PC-9 (cell line): ENCODE measurements around the gene METTL6. TPM values are rescaled to one million over a fixed set of nuclear protein-coding genes. Genes with fewer than 3 reads are reported as not detected.

ENCODE experiments used
- BruUV-seq: library from RNA; stranded (reverse); fragments of 400-500 nt; replicated peaks from 2 replicates; lab custom pipeline; 2021; lab: Mats Ljungman, UMichigan
- CTCF ChIA-PET: fragments of 300-600 bp; sonication (Branson Sonifier 250); formaldehyde crosslinking; loops from one replicate; lab custom pipeline; 2022; ENCODE audit warnings: antibody characterized with exemption; lab: Charles Lee
- POLR2A ChIA-PET: fragments of 300-600 bp; sonication (Branson Sonifier 250); formaldehyde crosslinking; loops from one replicate; lab custom pipeline; 2022; ENCODE audit warnings: antibody characterized with exemption; ENCODE audit not compliant: unreplicated experiment; lab: Charles Lee
- DNase-seq, 2 experiments: peaks; one replicate each; pipeline versions ENCODE4 v3.0.0 to v3.0.0-alpha.2; 2015 to 2022; ENCODE audit warnings: mixed read lengths in 1 of 2
- H2AFZ ChIP-seq: fragments of 200-600 bp; sonication (generic); 2 replicates; pipeline ENCODE4 v1.8.1; 2017; ENCODE audit warnings: antibody characterized with exemption
- H3F3A ChIP-seq: fragments of 200-600 bp; sonication (generic); 2 replicates; pipeline ENCODE4 v1.8.1; 2017; ENCODE audit warnings: antibody characterized with exemption, mild to moderate bottlenecking, low read depth; ENCODE audit not compliant: insufficient read depth
- H3K27ac ChIP-seq: fragments of 200-600 bp; sonication (generic); 2 replicates; pipeline ENCODE4 v1.6.1; 2016; ENCODE audit warnings: mixed run types
- H3K27me3 ChIP-seq: fragments of 200-600 bp; sonication (generic); 2 replicates; pipeline ENCODE4 v1.6.1; 2016; ENCODE audit warnings: low read depth, mixed run types; ENCODE audit not compliant: insufficient read depth
- H3K36me3 ChIP-seq: fragments of 200-600 bp; sonication (generic); 2 replicates; pipeline ENCODE4 v1.6.1; 2016; ENCODE audit warnings: low read depth, mixed run types
- H3K4me1 ChIP-seq: fragments of 200-600 bp; sonication (generic); replicated peaks from 2 replicates; pipeline ENCODE4 v1.6.1; 2016; ENCODE audit warnings: mixed run types; ENCODE audit not compliant: insufficient read depth
- H3K4me2 ChIP-seq: fragments of 200-600 bp; sonication (generic); 2 replicates; pipeline ENCODE4 v1.6.1; 2017; ENCODE audit warnings: mixed run types
- H3K4me3 ChIP-seq: fragments of 200-600 bp; sonication (generic); 2 replicates; pipeline ENCODE4 v1.6.1; 2016; ENCODE audit warnings: mixed run types
- H3K79me2 ChIP-seq: fragments of 200-600 bp; sonication (generic); 2 replicates; pipeline ENCODE4 v1.6.1; 2017; ENCODE audit warnings: low read depth, mixed run types
- H3K9me2 ChIP-seq: fragments of 200-600 bp; sonication (generic); 2 replicates; pipeline ENCODE4 v1.8.1; 2017; ENCODE audit warnings: mild to moderate bottlenecking; ENCODE audit not compliant: insufficient read depth
- H3K9me3 ChIP-seq: fragments of 200-600 bp; sonication (generic); 2 replicates; pipeline ENCODE4 v1.8.1; 2016; ENCODE audit warnings: low read depth; ENCODE audit not compliant: insufficient read depth
- H4K20me1 ChIP-seq: fragments of 200-600 bp; sonication (generic); 2 replicates; pipeline ENCODE4 v1.8.1; 2017; ENCODE audit not compliant: insufficient read depth
- EZH2 ChIP-seq: fragments of 200-600 bp; sonication (generic); IDR thresholded peaks from 2 replicates; pipeline ENCODE4 v1.8.0; 2017; ENCODE audit warnings: antibody characterized with exemption, low read depth
- intact Hi-C: fragments of 100-400 bp; cut with micrococcal nuclease; formaldehyde crosslinking; loops from one replicate; pipeline ENCODE4 v1.10.0; 2022; ENCODE audit not compliant: unreplicated experiment
- total RNA-seq: library from RNA; stranded (reverse); gene quantifications from 2 replicates; pipeline ENCODE4 v1.2.3, GENCODE V29; 2021
- TF ChIP-seq, protein P1 (sequence below): fragments of 200-600 bp; sonication (generic); conservative IDR thresholded peaks from 2 replicates; pipeline ENCODE4 v1.6.1; 2017; ENCODE audit warnings: mixed run types, antibody characterized with exemption, mild to moderate bottlenecking, moderate library complexity

METTL6 gene
- total RNA-seq, 1 experiment from 2014 or later: 17.2 TPM

DNA sequence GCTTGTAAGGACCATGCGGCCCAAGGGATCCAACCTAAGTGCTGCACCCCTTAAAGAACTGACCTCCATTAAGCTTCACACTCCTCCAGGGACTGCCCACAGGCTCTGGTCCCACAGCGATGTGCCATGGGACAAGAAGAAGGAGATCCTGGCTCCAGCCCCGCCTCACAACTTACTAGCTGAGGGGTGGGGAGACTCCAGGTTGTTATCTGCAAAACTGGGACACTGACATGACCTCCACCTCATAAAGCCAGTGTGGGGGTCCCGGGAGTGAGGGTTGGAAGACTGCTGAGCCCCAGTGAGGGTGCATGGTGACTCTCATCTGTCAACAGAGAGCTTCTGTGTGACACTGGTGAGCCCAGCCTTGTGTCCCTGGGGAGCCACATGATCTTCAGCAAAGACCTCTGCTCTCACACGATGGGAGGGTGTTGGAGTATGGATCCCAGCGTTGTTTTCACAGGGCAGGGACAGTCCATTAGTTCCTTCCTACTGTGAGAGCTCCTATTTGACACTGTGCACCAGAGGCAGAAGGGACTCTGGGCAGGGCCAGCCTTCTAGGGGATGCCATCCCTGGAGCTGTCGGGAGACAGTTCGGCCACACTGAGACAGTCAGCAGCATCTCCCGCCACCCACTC lies 26.8 kb upstream of the METTL6 start:
- no peaks in the 10 kb centered on the region for H3K27me3 ChIP-seq
- BruUV-seq: no TSS peak
- no peak for DNase-seq
- TF ChIP-seq EZH2: no peak
- TF ChIP-seq, protein P1, sequence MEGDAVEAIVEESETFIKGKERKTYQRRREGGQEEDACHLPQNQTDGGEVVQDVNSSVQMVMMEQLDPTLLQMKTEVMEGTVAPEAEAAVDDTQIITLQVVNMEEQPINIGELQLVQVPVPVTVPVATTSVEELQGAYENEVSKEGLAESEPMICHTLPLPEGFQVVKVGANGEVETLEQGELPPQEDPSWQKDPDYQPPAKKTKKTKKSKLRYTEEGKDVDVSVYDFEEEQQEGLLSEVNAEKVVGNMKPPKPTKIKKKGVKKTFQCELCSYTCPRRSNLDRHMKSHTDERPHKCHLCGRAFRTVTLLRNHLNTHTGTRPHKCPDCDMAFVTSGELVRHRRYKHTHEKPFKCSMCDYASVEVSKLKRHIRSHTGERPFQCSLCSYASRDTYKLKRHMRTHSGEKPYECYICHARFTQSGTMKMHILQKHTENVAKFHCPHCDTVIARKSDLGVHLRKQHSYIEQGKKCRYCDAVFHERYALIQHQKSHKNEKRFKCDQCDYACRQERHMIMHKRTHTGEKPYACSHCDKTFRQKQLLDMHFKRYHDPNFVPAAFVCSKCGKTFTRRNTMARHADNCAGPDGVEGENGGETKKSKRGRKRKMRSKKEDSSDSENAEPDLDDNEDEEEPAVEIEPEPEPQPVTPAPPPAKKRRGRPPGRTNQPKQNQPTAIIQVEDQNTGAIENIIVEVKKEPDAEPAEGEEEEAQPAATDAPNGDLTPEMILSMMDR: no peak
- H3K4me1 ChIP-seq: no peaks in the 10 kb centered on the region
- ChIA-PET CTCF (no interaction called here), POLR2A (no interaction called here)
- no peaks in the 10 kb centered on the region for H3K9me2 ChIP-seq
- H3F3A ChIP-seq: no peaks in the 10 kb centered on the region
- H2AFZ ChIP-seq: no peak overlapping the region
- H3K79me2 ChIP-seq: no peaks in the 10 kb centered on the region
- intact Hi-C loops: no loop called here
- H3K36me3 ChIP-seq: no peaks in the 10 kb centered on the region
- H3K27ac ChIP-seq: no peak overlapping the region
- no peak overlapping the region for H3K4me3 ChIP-seq
- H4K20me1 ChIP-seq: no peaks in the 10 kb centered on the region
- no peak overlapping the region for H3K4me2 ChIP-seq
- H3K9me3 ChIP-seq: no peaks in the 10 kb centered on the region

DNA sequence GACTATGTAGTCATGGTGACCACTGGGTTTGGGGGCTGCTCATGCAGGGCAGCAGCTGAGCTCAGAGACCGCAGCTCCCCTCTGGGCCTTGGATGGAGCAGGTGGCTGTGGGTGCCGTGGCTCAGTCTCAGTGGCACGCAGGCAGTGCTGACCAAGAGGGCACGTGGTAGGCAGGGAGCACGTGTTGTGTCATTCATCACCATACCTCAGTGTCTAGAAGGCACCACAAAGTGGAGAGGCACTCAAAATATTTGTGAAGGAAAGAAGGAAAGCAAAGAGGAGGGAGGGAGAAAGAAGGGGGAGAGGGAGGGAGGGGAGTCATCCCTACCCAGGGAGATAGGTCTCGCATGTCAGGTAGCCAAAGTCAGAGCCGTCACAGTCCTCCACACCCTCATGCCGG lies 26.2 kb upstream of the METTL6 start:
- no peak for TF ChIP-seq EZH2
- TF ChIP-seq, protein P1: no peak
- Histone ChIP-seq H3K4me3 (no peak overlapping the region), H3K27me3 (no peaks in the 10 kb centered on the region), H3K36me3 (no peaks in the 10 kb centered on the region), H2AFZ (no peak overlapping the region), H3K27ac (no peak overlapping the region), H4K20me1 (no peaks in the 10 kb centered on the region), H3K4me1 (no peaks in the 10 kb centered on the region), H3K4me2 (no peak overlapping the region), H3F3A (no peaks in the 10 kb centered on the region), H3K79me2 (no peaks in the 10 kb centered on the region), H3K9me2 (no peaks in the 10 kb centered on the region), H3K9me3 (no peaks in the 10 kb centered on the region)
- intact Hi-C loops: no loop called here
- ChIA-PET POLR2A (no interaction called here), CTCF (no interaction called here)
- no TSS peak for BruUV-seq
- DNase-seq: no peak

DNA sequence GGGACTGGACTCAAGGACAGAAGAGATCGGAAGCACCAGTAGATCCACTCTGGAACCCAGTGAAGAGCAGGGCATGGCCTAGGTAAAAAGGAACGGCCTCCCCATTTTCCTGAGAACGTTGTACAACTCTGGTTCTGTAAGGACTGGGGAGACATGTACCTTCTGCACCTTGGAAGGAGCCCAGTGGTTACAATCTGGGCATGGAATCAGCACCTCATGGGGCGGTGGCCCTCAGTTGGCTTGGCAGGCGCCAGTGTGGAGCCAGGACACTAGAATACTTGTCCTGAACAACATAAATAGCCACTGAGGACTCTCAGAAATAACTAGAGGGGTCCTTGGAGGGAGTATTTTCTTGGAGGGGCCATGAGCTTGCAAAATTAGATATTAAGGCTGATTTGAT lies 25.6 kb upstream of the METTL6 start:
- no peak overlapping the region for H3K4me2 ChIP-seq
- H3K4me1 ChIP-seq: no peaks in the 10 kb centered on the region
- no peaks in the 10 kb centered on the region for H3K9me3 ChIP-seq
- H3K79me2 ChIP-seq: no peaks in the 10 kb centered on the region
- POLR2A ChIA-PET: no interaction called here
- no peaks in the 10 kb centered on the region for H3K27me3 ChIP-seq
- TF ChIP-seq, protein P1: no peak
- TF ChIP-seq EZH2: no peak
- H3K36me3 ChIP-seq: no peaks in the 10 kb centered on the region
- DNase-seq: no peak
- H4K20me1 ChIP-seq: no peaks in the 10 kb centered on the region
- BruUV-seq: no TSS peak
- H2AFZ ChIP-seq: no peak overlapping the region
- H3K9me2 ChIP-seq: no peaks in the 10 kb centered on the region
- H3F3A ChIP-seq: no peaks in the 10 kb centered on the region
- CTCF ChIA-PET: no interaction called here
- intact Hi-C loops: no loop called here
- H3K27ac ChIP-seq: no peak overlapping the region
- no peak overlapping the region for H3K4me3 ChIP-seq
